Measurements from ENCODE around the gene CDKN2AIP. TPM values are rescaled to one million over a fixed set of nuclear protein-coding genes. Genes with fewer than 3 reads are reported as not detected.

The CDKN2AIP gene
- total RNA-seq, 1 experiment from 2014 or later, result 20.6 TPM

DNA sequence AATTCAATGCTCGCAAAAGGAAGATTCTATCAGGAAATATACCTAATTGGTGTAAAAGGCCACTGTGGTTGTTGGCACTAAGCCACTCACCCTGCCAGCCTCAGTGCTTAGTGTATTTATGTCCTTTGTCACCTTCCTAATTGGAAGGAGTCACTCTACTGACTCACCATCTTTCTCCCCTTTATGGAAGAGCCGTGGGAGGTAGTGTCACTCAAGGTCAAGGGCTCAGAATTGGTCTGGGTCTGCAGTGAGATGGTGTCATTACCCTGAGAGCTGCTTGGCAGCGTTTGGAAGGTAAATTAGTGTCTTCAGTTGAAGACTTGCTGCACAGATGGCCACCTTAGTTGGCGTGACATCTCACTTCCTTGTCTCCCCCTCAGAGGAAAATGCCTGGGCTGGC is 41.7 kb upstream of the CDKN2AIP start:
- Histone ChIP-seq H3K9me3 (ENCODE audit: low read depth, low read length, poor library complexity, severe bottlenecking) (no peaks in the 10 kb centered on the region), H3K36me3 (ENCODE audit: insufficient read depth, low read length, poor library complexity, severe bottlenecking) (no peaks in the 10 kb centered on the region), H3K27me3 (replicated peaks; ENCODE audit: insufficient read depth, low read depth, low read length, poor library complexity) (no peaks in the 10 kb centered on the region), H3K4me1 (ENCODE audit: insufficient read depth, low read length, poor library complexity, severe bottlenecking) (peaks cover 47% of the 10 kb centered on the region), H3K4me3 (ENCODE audit: low read depth, low read length, poor library complexity, severe bottlenecking) (no peak overlapping the region), H3K27ac (ENCODE audit: low read depth, low read length, poor library complexity, severe bottlenecking) (peak overlapping the region; percentile 65)
- BruUV-seq (replicated peaks), result no TSS peak
- intact Hi-C loops (cut with micrococcal nuclease; ENCODE audit: unreplicated experiment), result no loop called here
- TF ChIP-seq, protein P1, sequence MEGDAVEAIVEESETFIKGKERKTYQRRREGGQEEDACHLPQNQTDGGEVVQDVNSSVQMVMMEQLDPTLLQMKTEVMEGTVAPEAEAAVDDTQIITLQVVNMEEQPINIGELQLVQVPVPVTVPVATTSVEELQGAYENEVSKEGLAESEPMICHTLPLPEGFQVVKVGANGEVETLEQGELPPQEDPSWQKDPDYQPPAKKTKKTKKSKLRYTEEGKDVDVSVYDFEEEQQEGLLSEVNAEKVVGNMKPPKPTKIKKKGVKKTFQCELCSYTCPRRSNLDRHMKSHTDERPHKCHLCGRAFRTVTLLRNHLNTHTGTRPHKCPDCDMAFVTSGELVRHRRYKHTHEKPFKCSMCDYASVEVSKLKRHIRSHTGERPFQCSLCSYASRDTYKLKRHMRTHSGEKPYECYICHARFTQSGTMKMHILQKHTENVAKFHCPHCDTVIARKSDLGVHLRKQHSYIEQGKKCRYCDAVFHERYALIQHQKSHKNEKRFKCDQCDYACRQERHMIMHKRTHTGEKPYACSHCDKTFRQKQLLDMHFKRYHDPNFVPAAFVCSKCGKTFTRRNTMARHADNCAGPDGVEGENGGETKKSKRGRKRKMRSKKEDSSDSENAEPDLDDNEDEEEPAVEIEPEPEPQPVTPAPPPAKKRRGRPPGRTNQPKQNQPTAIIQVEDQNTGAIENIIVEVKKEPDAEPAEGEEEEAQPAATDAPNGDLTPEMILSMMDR (conservative IDR thresholded peaks at IDR 0.05; ENCODE audit: low read depth, low read length), result no peak
- TF ChIP-seq EZH2 (IDR thresholded peaks at IDR 0.05; ENCODE audit: borderline replicate concordance, low read depth, low read length, poor library complexity, severe bottlenecking), result no peak
- ChIA-PET CTCF (no interaction called here), POLR2A (ENCODE audit: low non-redundant PET) (no interaction called here)
- DNase-seq (ENCODE audit: low spot score), result peak; percentile 86

DNA sequence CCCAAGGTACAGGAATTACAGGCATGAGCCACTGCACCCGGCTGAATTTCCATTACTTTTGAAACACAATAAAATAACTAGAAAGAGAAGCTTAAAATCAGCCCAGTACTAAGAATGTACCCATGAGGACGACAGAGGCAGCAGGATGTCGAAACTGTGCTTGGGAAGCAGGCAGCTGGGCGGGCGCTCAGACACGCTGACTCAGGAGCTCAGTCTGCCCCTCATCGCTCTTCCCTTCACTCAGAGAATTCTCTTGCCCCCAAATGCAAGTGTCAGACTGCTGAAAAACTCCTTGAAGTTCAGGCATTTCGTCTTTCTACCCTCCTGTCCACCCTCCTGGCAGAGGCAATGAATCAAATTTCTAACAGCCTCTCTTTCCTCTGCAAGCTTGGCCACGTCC is 41.0 kb upstream of the CDKN2AIP start:
- Histone ChIP-seq H3K27ac (ENCODE audit: low read depth, low read length, poor library complexity, severe bottlenecking) (peak overlapping the region; percentile 65), H3K36me3 (ENCODE audit: insufficient read depth, low read length, poor library complexity, severe bottlenecking) (no peaks in the 10 kb centered on the region), H3K4me3 (ENCODE audit: low read depth, low read length, poor library complexity, severe bottlenecking) (no peak overlapping the region), H3K4me1 (ENCODE audit: insufficient read depth, low read length, poor library complexity, severe bottlenecking) (peaks cover 47% of the 10 kb centered on the region), H3K27me3 (replicated peaks; ENCODE audit: insufficient read depth, low read depth, low read length, poor library complexity) (no peaks in the 10 kb centered on the region), H3K9me3 (ENCODE audit: low read depth, low read length, poor library complexity, severe bottlenecking) (no peaks in the 10 kb centered on the region)
- intact Hi-C loops (cut with micrococcal nuclease; ENCODE audit: unreplicated experiment), result no loop called here
- BruUV-seq (replicated peaks), result no TSS peak
- ChIA-PET CTCF (interaction anchor here (0.6 kb wide), 1 partner anchor 546 kb away, joined by 3 read pairs; no protein-coding TSS in a partner anchor), POLR2A (ENCODE audit: low non-redundant PET) (interaction anchor here (0.7 kb wide), 1 partner anchor 88 kb away, joined by 3 read pairs; no protein-coding TSS in a partner anchor)
- TF ChIP-seq, protein P1 (conservative IDR thresholded peaks at IDR 0.05; ENCODE audit: low read depth, low read length), result no peak
- TF ChIP-seq EZH2 (IDR thresholded peaks at IDR 0.05; ENCODE audit: borderline replicate concordance, low read depth, low read length, poor library complexity, severe bottlenecking), result no peak
- no peak for DNase-seq (ENCODE audit: low spot score)

DNA sequence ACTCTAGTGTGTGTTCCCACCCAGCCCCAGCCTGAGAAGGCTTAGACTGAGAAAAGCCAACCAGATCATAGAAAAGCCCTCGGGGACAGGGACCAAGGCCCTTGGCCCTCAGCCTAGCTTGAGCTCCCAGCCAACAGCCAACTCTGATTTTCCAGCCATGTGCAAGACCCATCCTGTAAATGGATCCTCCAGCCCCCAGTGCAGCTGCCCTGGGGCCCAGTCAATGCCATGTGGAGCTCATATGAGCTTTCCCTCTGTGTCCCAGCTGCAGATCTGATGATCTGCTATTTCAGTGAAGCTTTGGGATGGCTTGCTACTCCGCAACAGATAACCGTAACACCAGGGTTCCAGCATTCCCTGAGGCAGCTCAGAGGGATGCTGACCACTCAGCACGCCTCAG is 40.5 kb upstream of the CDKN2AIP start:
- no peaks in the 10 kb centered on the region for H3K27me3 ChIP-seq (replicated peaks; ENCODE audit: insufficient read depth, low read depth, low read length, poor library complexity)
- ChIA-PET POLR2A (ENCODE audit: low non-redundant PET) (interaction anchor here (0.7 kb wide), 1 partner anchor 88 kb away, joined by 3 read pairs; no protein-coding TSS in a partner anchor), CTCF (interaction anchor here (0.6 kb wide), 1 partner anchor 546 kb away, joined by 3 read pairs; no protein-coding TSS in a partner anchor)
- no peaks in the 10 kb centered on the region for H3K9me3 ChIP-seq (ENCODE audit: low read depth, low read length, poor library complexity, severe bottlenecking)
- intact Hi-C loops (cut with micrococcal nuclease; ENCODE audit: unreplicated experiment), result no loop called here
- DNase-seq (ENCODE audit: low spot score), result no peak
- no TSS peak for BruUV-seq (replicated peaks)
- peak overlapping the region; percentile 65 for H3K27ac ChIP-seq (ENCODE audit: low read depth, low read length, poor library complexity, severe bottlenecking)
- no peak overlapping the region for H3K4me3 ChIP-seq (ENCODE audit: low read depth, low read length, poor library complexity, severe bottlenecking)
- H3K4me1 ChIP-seq (ENCODE audit: insufficient read depth, low read length, poor library complexity, severe bottlenecking), result peaks cover 47% of the 10 kb centered on the region
- H3K36me3 ChIP-seq (ENCODE audit: insufficient read depth, low read length, poor library complexity, severe bottlenecking), result no peaks in the 10 kb centered on the region
- no peak for TF ChIP-seq EZH2 (IDR thresholded peaks at IDR 0.05; ENCODE audit: borderline replicate concordance, low read depth, low read length, poor library complexity, severe bottlenecking)
- TF ChIP-seq, protein P1 (conservative IDR thresholded peaks at IDR 0.05; ENCODE audit: low read depth, low read length), result no peak
